Measurements from ENCODE around the gene FHOD3.

GRCh38 chr18:36680042-36680441 lies 382.5 kb downstream of the FHOD3 start:
- TF ChIP-seq ZBTB1 (tag by site-specific recombination; IDR thresholded peaks at IDR 0.05) (no peak), ZFP41 (tag by site-specific recombination; IDR thresholded peaks at IDR 0.05; ENCODE audit: borderline replicate concordance) (no peak), ZNF24 (tag by site-specific recombination; IDR thresholded peaks at IDR 0.05) (no peak), ZSCAN30 (tag by site-specific recombination; IDR thresholded peaks at IDR 0.05) (no peak), ZNF426 (tag by site-specific recombination; IDR thresholded peaks at IDR 0.05) (no peak), REST (tag by site-specific recombination; IDR thresholded peaks at IDR 0.05) (no peak), CTCF (tag by site-specific recombination; IDR thresholded peaks at IDR 0.05) (no peak)
